AG04450 (cell line): ENCODE measurements around the gene CRYAA. TPM values are rescaled to one million over a fixed set of nuclear protein-coding genes. Genes with fewer than 3 reads are reported as not detected.

ENCODE experiments used
- CTCF ChIA-PET: fragments of 300-600, 350-600 bp; formaldehyde crosslinking; extraction: SDS; loops from one replicate; lab custom pipeline; 2022; ENCODE audit warnings: antibody characterized with exemption, inconsistent platforms; lab: Charles Lee
- POLR2A ChIA-PET: fragments of 350-600 bp; formaldehyde crosslinking; extraction: SDS; loops from one replicate; lab custom pipeline; 2021; ENCODE audit warnings: antibody characterized with exemption, inconsistent platforms; lab: Yijun Ruan, JAX
- DNase-seq: peaks from one replicate; pipeline ENCODE4 v3.0.0-alpha.2; 2011; ENCODE audit warnings: low read depth, low spot score
- H3K27ac ChIP-seq: one replicate; pipeline ENCODE4 v1.5.1; 2012; ENCODE audit warnings: low read depth, low read length, control low read depth
- H3K27me3 ChIP-seq: one replicate; pipeline ENCODE4 v1.6.0; 2012; ENCODE audit warnings: low read length; ENCODE audit not compliant: control insufficient read depth, insufficient read depth
- H3K4me3 ChIP-seq: 2 replicates; pipeline ENCODE4 v1.5.1; 2011; ENCODE audit warnings: mild to moderate bottlenecking, low read depth, low read length, control low read depth
- H3K9me3 ChIP-seq: 2 replicates; pipeline ENCODE4 v1.5.1; 2012; ENCODE audit warnings: low read length; ENCODE audit not compliant: control insufficient read depth, insufficient read depth
- polyA plus RNA-seq: library from polyadenylated mRNA; depleted of rRNA; stranded (reverse); fragments of >200 nt; gene quantifications from 2 replicates; pipeline ENCODE4 v1.2.3, GENCODE V29; 2011
- TF ChIP-seq, protein P1 (sequence below): IDR thresholded peaks from 2 replicates; pipeline ENCODE4 v1.5.1; 2011; ENCODE audit warnings: low read depth, low read length, control low read depth, inconsistent platforms

CRYAA gene
- polyA plus RNA-seq, 1 experiment: not detected

GRCh38 chr21:43195121-43196021 lies 26.6 kb downstream of the CRYAA start:
- Histone ChIP-seq H3K27ac (no peak overlapping the region), H3K9me3 (peaks cover 7% of the 10 kb centered on the region), H3K4me3 (no peak overlapping the region), H3K27me3 (peaks cover 28% of the 10 kb centered on the region)
- ChIA-PET POLR2A (no interaction called here), CTCF (interaction anchor here (1.6 kb wide), 1 partner anchor 450 kb away, joined by 5 read pairs; no protein-coding TSS in a partner anchor)
- DNase-seq: no peak
- TF ChIP-seq, protein P1, sequence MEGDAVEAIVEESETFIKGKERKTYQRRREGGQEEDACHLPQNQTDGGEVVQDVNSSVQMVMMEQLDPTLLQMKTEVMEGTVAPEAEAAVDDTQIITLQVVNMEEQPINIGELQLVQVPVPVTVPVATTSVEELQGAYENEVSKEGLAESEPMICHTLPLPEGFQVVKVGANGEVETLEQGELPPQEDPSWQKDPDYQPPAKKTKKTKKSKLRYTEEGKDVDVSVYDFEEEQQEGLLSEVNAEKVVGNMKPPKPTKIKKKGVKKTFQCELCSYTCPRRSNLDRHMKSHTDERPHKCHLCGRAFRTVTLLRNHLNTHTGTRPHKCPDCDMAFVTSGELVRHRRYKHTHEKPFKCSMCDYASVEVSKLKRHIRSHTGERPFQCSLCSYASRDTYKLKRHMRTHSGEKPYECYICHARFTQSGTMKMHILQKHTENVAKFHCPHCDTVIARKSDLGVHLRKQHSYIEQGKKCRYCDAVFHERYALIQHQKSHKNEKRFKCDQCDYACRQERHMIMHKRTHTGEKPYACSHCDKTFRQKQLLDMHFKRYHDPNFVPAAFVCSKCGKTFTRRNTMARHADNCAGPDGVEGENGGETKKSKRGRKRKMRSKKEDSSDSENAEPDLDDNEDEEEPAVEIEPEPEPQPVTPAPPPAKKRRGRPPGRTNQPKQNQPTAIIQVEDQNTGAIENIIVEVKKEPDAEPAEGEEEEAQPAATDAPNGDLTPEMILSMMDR: no peak

DNA sequence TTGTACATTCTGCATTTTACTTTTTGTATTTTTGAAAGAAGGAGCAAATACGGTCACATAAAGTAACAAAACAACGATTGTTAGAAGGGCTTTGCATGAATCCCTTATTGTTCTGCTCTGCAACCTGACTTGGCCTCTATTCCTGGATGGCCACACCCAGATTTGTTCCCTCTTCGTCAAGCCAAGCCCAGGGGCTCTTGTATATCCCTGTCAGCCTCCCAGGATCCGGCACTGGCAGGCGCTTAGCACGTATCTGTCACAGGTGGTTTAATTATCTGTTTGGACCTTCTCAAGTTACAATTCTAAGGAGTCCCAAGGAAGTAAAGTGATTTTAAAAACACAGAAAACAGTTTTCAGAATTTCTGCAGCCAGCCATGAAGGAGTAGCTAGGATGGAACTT lies 28.0 kb downstream of the CRYAA start:
- H3K27me3 ChIP-seq: peaks cover 20% of the 10 kb centered on the region
- no peak overlapping the region for H3K4me3 ChIP-seq
- no peak for DNase-seq
- CTCF ChIA-PET: no interaction called here
- TF ChIP-seq, protein P1: no peak
- peaks cover 7% of the 10 kb centered on the region for H3K9me3 ChIP-seq
- no peak overlapping the region for H3K27ac ChIP-seq
- POLR2A ChIA-PET: no interaction called here

DNA sequence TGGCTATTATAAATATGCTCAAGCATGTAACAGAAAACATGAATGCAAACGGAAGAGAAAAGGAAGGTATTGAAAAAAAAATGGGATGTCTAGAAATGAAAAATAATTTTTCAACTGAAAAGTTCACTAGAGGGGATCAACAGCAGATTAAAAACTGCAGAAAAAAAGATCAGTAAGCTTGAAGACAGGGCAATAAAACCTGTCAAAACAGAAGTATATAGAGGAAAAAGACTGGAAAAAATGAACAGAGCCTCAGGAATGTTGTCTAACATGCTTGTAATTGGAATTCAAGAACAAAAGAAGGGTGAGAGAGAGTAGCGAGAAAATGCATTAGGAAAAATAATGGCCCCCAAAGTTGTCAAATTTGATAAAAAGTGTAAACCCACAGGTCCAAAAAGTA lies 29.6 kb downstream of the CRYAA start:
- TF ChIP-seq, protein P1: no peak
- ChIA-PET CTCF (no interaction called here), POLR2A (no interaction called here)
- H3K4me3 ChIP-seq: no peak overlapping the region
- peaks cover 7% of the 10 kb centered on the region for H3K9me3 ChIP-seq
- H3K27ac ChIP-seq: no peak overlapping the region
- H3K27me3 ChIP-seq: peaks cover 16% of the 10 kb centered on the region
- DNase-seq: no peak

- Histone ChIP-seq H3K27ac (no peak overlapping the region), H3K9me3 (peaks cover 7% of the 10 kb centered on the region), H3K4me3 (no peak overlapping the region), H3K27me3 (peaks cover 11% of the 10 kb centered on the region)
- POLR2A ChIA-PET: no interaction called here
- CTCF ChIA-PET: no interaction called here
- DNase-seq: no peak
- TF ChIP-seq, protein P1: no peak
These were observed 32.7 kb downstream of the CRYAA start for GRCh38 chr21:43201491-43201890.

DNA sequence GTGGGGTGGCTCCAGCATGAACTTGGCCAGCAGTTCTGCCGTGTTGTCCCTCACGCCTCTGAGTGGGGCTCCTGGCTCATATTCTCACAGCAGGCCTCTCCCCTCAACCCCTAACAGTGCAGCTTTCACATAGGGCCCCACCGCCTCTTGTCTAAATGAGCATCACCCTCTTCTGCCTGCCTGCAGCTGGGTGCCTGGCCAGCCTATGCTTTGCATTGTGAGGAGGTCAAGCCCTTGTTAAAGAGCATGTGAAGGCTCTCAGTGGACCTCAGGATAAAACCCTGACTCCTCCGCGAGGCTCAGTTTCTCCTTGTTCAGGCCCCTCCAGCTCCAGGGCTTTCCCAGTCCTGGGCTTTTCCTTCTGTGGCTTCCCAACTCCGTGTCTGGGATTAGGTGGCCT lies 34.8 kb downstream of the CRYAA start:
- H3K27me3 ChIP-seq: peaks cover 12% of the 10 kb centered on the region
- ChIA-PET POLR2A (no interaction called here), CTCF (no interaction called here)
- no peak overlapping the region for H3K27ac ChIP-seq
- TF ChIP-seq, protein P1: no peak
- no peak overlapping the region for H3K4me3 ChIP-seq
- H3K9me3 ChIP-seq: peaks cover 7% of the 10 kb centered on the region
- no peak for DNase-seq
